Measurements from ENCODE around the gene KRTDAP.

KRTDAP gene, protein sequence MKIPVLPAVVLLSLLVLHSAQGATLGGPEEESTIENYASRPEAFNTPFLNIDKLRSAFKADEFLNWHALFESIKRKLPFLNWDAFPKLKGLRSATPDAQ

DNA sequence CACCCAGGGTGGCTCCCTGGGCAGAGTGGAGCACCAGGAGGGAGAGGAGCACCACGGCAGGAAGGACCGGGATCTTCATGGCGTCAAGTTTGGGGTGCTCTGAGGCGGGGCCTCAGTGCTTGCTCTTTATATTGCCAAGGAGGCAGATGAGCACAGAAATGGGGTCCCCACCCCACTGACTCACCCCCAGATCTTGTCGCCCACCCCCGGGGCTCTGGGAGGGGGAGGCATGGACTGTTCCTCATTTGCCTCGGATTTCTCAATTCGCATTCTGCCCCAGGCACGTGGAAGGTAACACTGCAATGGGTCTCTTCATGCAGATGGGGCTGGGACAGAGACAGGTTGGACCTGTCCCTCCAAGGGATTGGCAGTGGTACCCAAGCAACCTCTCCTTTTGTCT is at the start of gene KRTDAP:
Gene KRTDAP, minus strand, starts transcription at position 101 of the 400 bp plus-strand sequence. Its CDS starts 22 bp downstream, at position 79.
- DNase-seq = no peak

DNA sequence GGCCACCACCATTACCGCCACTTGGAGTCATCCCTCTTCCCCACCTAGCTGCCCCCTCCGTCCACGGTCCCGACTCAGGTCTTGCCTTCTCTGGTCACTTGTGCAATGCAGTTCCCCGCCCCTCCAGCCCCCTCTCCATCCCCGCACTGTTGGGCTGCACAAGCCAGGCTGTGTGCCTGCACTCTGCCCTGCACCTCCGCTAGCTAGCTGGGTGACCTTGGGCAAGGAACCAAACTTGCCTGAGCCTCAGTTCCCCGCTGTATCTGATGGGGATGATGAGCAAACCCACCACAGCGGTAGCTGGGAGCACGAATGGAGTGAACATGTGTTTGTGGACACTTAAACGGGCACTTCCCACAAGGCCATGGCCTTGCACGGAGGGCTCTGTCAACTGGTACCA is 49.6 kb upstream of the KRTDAP start:
- no peak for DNase-seq

DNA sequence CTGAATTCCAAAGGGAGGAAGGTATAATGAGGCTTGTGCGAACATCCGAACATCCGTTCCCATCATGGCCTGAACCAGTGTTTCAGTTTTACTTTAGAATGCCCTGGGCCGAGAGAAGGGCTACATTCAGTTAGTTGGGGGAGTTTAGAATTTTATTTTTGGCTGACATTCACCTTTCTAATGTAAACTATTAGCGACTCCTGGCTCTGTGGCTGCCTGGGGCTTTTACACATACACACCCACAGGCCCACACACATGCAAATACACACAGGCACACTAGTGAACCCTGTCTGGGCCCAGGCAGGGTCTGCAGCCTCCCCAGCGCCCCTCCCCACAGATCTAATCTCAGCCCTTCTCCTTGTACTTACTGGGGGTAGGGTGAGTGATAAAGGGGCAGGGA is 49.0 kb upstream of the KRTDAP start:
- DNase-seq = no peak

DNA sequence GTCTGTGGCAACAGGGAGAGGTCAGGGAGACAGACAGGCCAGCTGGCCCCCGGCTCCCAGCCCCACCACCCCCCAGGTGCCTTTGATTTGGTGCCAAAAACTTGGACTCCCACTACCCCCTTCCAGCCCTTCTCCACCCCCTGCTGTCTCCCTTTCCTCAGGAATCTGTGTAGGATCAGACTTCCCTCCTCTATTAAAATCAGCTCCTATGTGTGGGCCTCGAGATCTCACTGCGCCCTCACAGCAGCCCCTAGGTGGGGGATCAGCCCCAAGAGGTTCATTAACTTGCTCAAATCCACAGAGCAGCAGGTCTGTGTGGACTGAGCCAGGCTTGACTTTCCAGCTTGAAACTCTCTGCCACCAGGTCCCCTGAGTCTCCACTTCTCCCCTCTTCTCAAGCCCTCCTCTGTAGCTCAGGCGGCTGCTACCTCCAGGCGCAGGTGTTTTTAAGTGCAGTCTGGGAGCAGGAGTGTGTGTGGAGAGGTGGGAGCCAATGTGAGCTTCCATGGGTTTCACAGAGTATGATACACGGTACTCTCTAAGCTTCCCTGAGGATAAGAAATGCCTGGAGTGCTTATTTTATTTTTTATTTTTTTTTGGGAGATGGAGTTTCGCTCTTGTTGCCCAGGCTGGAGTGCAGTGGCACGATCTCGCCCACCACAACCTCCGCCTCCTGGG is 44.7 kb upstream of the KRTDAP start:
- no peak for DNase-seq

DNA sequence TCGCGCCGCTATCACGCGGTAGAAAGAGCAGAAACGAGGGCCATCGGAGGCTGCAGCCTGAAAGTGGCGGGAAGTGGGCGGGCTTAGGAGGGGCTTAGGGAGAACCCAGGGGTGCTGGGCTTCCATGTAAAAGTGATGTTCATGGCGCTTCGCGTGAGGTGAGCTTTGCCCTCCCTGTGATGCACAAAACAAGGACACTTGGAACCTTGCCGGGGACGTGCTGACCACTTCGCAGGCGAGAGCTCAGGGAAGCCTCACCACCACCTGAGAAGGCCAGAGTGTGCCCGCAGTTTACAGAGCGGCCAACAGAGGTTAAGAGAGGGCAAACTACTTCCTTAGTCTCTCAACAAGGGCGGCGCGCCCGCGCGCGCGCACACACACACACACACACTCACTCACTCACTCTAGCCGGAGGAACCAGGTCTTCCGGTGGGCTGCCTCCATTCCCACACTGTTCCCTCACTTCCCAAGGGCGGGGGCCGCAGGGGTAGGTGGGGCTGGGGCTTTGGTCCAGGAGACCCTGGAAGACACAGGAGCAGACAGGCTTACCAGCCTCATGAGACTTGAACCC is 43.6 kb upstream of the KRTDAP start:
- DNase-seq = peak in 1 of 2 donors; percentile 46

DNA sequence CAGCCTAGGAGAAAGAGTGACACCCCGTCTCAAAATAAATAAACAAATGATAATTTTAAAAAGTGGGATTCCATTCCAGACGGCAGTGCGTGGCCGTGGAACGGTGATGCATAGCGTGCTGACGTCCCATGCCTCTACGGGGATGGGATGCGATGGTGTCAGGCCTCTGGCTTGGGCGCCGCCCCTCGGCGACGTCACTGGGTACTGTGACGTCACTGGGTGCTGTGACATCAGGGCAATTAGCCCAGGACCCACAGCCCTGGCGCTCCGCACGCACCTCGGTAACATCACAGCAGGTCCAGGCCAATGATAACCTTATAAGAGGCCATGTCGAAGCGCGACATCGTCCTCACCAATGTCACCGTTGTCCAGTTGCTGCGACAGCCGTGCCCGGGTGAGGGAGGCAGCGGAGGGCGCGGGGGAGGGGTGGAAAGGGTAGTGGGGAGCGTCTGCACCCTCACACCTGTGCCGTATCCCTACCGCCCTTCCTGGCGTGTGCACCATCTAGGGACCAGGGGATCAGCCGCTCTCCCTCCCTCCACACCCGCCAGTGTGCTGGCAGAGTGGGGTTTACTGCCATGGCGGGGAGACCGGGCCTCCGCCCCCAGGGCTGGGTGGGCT is 43.0 kb upstream of the KRTDAP start, which contains the start of gene GAPDHS:
Gene GAPDHS, plus strand, starts transcription at position 256 of the 621 bp plus-strand sequence. Its CDS starts 72 bp downstream, at position 328.
- DNase-seq = no peak

DNA sequence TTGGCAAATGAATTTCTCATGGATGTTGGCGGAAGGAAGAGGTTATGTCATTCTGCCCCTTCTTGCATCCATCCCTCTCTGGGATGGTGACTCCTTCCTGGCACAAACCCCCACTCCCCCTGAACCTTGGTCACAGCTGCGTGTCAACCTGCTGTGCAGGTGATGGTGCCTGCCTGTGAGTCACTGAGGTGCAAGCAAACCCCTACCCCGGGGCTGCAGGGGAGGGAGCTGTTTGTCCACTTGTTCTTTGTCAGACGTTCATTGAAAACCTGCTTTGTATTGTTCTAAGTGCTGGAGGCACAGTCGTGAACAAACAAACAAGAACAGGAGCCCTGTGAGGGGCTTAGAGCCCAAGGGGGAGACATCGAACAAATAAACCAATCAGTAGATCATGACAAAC is 41.0 kb upstream of the KRTDAP start:
- no peak for DNase-seq

DNA sequence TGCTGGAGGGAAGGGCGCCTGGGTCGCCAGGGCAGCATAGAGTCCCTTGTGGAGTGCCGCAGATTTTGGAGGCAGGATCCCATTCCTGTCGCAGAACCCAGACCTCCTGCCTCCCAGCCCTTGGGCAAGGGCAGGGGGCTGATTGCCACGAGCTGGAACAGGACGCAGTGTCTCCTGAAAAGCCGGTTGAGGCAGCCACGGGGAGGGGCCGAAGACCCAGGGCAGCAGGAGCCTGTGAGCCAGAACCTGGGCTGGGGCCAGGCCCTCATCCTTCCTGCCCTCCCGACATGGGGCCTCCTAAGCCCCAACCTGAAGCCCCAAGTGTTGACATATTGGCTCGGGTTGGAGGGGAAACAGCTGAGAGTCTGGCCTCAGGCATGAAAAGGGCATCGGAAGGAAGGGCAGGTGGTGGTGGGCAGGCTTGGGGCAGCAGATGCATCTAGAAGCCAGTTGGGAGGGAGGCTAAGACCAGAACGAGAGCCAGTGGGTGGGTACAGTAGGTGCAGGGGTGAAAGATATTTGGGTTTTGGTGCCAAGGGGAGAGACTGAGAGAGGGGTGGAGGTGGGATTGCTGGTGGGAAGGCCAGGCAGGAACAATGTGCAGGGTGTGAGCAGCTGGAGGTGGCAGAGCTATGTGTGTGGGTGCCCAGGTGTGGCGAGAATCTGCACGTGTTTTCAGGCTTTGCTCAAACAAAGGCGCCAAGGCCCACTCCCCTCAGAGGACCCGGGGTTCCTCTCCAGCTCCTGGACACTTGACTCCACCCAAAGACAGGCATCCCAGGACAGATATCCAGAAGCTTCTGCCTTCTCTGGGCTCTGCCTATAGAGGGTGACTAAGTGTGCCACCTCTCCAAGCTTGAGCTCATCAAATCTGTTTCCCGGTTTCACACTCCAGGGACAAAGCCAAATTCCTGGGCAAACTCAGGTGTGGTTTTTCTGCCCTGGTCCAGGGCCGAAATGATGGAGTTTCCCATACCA is 39.3 kb upstream of the KRTDAP start:
- no peak for DNase-seq

DNA sequence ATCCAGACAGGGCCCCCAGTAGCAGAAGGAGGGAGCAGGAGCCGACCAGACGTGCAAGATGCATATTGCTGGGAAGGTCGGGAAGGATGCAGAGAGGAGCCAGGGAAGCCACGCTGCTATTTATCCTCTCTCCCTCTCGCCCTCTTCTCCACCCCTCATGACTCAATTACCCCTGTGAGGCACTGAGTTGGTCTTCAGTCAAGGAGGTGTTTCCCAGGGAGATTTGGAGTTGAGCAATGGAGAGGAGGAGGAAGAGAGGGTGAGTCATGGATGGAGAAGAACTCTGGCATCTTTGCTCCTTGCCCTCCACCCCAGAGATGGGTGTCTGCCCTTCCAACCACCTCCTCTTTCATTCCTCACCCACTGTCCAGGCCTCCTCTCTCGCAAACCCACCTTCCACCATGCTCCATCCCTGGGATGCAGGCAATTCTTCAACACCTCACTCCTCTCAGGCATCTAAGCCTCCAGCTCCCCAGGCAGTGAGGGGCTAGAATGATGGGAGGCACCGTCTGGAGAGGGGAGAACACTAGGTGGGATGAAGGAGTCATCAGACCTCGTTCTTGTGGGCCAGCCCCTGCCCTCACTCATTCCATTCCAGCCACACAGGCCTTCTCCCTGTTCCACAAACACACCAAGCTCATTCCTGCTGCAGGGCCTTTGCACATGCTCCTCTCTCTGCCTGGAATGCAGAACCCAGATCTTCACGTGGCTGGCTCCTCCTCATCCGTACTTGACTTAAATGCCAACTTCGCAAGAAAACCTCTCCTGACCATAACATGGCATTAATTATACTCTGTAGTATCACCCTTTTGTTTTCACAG is 38.2 kb upstream of the KRTDAP start, which contains the start of gene SBSN:
Gene SBSN, minus strand, starts transcription at position 94 of the 821 bp plus-strand sequence. Its CDS starts 30 bp downstream, at position 64.
- DNase-seq = no peak

DNA sequence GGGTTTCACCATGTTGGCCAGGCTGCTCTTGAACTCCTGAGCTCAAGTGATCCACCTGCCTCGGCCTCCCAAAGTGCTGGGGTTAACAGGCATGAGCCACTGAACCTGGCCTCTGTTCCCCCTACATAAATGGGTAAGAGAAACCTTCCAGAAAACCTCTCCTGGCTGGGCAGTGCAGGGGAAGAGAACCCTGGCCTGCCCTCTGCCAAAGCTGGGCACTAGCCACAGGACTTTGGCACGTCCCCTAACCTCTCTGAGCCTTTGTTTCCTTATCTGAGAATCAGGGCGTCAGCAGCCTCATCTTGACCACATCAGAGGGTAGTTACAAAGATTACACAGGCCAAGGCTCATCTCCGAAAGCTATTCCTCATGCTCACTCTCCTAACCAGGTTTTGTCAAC is 35.6 kb upstream of the KRTDAP start:
- no peak for DNase-seq

DNA sequence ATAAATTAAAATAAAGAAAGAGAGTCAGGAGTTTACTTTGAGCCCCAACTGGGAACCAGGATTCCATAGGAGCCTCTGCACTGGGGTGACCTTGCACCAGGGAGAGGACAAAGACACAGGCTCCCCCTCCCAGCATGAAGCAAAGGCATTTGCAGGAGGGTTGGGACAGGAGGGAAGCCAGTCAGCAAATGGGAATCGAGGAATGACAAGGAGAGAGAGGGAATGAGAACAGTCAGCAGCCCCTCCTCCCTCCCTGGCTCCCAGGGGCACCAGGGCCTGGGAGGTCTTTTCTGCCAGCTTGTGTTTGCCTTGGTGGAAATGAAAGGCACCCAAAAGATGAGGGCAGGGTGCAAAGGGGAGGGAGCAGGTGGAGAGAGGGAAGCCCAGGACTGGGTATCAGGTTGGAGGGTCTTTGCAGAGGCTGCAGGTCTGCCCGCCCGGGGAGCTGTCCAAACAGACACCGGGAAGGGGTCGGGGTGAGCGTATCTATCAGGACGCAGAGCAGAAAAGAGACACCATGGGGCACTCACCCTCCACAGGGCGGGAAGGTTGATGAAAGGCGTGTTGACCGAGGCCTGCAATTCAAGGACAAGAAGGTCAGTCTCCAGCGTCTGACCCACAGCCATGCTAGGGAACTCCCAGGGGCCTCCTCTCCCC is 34.0 kb upstream of the KRTDAP start:
- DNase-seq = no peak

DNA sequence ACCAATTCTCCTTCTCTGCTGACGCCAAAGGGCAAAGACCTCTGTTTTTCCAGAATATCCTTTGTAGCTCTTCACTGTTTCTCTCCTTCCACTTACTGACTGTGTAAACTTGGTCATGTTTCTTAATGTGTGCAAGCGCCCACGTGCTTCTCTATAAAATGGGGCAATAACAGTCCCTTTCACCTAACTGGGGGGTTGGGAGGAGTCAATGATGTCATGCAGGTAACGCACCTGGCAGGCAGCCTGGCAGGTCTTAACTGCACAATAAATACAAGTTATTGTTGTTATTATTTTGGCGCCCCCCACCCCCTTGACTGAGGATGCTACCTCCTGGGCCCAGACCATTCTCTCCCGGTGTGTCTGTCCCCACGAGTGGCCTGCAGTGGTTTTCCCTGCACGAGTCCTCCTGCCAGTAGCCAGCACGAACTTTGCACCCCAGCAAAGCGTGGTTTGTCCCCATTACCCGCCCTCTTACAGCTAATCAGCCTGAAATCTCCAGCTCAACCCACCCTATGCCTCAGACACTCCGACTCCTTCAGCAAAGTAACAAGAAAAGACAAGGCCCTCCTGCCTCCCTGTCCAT is 32.6 kb upstream of the KRTDAP start:
- DNase-seq = no peak

DNA sequence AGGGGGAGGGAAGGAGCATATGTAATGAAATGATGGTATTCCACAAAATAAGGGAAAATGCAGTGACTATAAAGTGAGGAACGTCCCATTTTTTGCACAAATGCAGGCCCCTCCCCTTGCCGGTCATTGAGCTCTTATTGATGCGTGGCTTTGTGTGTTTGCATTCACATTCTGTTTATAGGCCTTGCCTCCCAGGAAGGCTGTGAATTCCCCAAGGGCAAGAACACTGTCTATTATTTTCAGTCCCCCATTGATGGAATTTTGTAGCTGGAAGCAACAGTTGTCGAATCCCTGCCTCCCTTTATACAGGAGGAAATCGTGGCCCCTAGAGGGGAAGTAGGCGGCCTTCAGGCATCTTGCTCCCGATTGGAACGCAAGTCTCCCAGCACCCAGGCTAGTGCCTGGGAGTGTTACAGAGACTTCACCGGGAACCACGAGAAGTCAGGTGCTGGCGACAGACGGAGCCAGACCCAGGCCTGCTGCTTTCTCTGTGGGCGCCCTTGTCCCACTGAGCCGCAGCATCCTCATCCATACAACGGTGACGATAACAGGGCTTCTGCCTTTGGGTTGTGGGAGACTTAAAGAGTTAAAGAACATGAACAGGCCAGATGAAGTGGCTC is 31.0 kb upstream of the KRTDAP start:
- DNase-seq = no peak

DNA sequence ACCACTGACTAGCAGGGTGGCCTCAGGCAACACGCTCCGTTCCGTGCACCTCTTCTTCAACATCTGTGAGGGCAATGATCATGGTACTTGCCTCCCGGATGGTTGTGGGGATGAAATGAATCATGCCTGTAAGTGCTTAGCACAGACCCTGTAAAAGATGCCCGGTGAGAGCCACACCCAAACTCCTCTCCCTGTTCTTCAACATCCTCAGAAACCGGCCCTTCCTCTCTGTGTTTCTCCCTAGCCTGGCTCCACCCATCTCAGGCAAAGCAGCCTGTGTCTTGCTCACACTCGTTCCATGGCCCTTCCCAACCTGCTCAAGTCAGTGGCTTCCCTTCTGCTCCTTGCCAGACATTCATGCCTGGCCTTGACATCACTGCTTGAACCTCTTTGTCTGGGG is 29.0 kb upstream of the KRTDAP start:
- no peak for DNase-seq

DNA sequence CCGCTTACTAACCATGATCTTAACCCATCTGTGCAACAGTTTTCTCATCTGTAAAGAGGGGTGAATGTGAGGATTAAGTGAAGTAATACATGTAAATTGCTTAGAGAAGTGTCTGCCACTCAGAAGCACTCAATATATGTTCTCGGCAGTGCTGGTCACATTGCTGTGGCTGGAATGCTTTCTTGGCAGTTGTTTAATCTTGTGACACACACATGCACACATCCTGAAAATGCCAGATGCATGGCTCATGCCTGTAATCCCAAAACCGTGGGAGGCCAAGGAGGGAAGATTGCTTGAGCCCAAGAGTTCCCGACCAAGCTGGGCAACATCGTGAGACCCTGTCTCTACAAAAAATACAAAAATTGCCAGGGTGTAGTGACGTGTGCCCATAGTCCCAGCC is 28.0 kb upstream of the KRTDAP start:
- DNase-seq = no peak

DNA sequence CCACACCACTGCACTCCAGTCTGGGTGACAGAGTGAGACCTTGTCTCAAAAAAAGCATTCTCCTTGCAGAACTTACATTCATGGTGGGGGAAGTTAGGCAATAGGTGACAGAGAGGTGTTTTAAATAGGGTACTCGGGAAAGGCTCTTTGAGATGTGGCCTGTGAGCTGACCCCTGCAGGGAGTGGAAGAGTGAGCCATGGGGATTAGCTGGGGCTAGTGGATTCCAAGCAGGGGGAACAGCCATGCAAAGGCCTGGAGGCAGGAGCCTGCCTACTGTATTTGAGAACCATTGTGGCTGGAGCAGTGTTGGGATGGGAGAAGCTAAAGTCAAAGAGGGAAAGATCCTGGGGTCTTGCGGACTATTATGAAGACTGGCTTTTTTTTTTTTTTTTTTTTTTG is 27.1 kb upstream of the KRTDAP start:
- no peak for DNase-seq

DNA sequence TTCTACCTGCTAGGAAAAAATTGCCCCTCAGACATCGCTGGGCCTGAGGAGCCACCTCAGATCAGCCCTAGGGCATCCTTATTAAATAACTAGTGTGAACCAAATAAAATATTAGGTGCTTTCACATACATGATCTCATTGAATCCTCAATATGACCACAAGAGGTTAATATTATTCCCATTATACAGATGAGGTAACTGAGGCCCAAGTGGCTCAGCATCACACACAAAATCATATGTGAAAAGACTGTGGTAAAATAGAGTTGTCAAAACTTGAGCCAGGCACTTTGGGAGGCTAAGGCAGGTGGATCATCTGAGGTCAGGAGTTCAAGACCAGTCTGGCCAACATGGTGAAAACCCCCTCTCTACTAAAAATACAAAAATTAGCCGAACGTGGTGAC is 26.0 kb upstream of the KRTDAP start:
- no peak for DNase-seq

DNA sequence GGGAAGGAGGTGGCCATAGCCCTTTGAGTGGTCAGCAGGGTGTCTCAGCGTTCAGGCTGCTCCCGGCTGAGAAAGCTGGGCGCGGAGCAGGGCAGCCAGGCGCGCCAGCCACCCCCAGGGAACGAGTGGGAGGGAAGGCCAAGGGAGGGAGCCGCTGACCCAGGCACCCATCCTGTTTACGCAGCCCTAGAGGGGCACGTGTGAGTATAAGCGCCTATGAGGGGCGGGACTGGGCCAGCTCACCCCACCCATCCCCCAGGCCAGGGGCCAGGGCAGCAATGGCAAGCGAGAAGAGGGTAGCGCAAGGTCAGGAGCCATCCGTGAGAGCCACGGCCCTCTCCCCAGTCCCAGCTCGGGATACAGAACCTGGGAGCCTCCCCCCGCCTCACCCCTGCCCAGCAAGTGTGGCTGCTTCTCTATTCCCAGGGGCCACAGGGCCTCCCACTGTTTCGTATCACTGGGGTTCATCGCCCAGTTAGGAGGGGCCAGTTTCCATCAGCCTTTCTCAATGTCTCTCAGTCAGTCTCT is 24.1 kb upstream of the KRTDAP start:
- DNase-seq = no peak

DNA sequence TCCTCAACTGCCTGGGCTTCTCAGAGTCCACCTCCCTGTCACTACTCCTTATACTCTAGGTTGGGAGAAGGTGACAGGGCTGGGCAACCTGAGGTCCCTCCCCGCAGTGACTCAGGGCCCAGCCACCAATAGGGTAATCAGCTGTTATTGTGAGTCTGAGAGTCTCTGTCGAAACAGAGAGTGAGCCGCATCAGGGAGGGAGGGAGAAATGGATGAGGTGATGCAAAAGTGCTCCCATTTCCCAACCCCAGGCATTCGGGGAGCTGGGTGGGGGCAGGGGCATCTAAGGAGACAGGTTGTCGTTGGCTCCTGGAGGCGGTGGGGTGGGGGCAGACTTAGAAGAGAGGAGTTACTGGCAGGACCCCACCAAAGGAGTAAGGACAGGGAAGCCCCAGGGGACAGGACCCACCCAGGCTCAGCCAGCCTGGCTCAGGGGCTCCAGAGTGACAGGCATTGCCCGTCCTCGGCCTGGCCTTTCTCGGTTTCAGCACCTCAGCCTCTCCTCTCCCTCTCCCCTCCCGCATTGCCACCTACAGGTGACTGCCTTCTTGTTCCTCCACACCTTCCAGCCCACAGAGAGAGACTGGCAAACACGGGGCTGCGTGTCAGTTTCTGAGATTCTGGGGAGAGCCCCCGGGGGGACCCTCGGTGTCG is 23.5 kb upstream of the KRTDAP start, which contains the start of gene DMKN:
Gene DMKN, minus strand, starts transcription at position 22 of the 654 bp plus-strand sequence. CDS start 174 bp downstream, outside the sequence.
- DNase-seq = no peak

Measured in bone marrow (tissue), 2 donors.